HEK293 (cell line): ENCODE results near the gene CABP7.

ENCODE experiments used
- FEZF1 ChIP-seq: fragments of 450-650 bp; formaldehyde crosslinking; IDR thresholded peaks from 2 replicates; pipeline ENCODE4 v1.5.1; 2016; ENCODE audit warnings: missing biosample characterization, missing genetic modification characterization
- HIC1 ChIP-seq: fragments of 450-650 bp; formaldehyde crosslinking; IDR thresholded peaks from 2 replicates; pipeline ENCODE4 v1.5.1; 2016; ENCODE audit warnings: missing biosample characterization, missing genetic modification characterization
- KLF10 ChIP-seq: fragments of 450-650 bp; IDR thresholded peaks from 2 replicates; pipeline ENCODE4 v1.5.1; 2018; ENCODE audit warnings: missing biosample characterization, mild to moderate bottlenecking, missing genetic modification characterization
- KLF8 ChIP-seq: fragments of 450-650 bp; formaldehyde crosslinking; IDR thresholded peaks from 2 replicates; pipeline ENCODE4 v1.5.1; 2016; ENCODE audit warnings: missing biosample characterization, missing genetic modification characterization
- MYNN ChIP-seq: fragments of 450-650 bp; formaldehyde crosslinking; IDR thresholded peaks from 2 replicates; pipeline ENCODE4 v1.5.1; 2016; ENCODE audit warnings: missing biosample characterization, missing genetic modification characterization, borderline replicate concordance
- PRDM1 ChIP-seq: fragments of 450-650 bp; formaldehyde crosslinking; IDR thresholded peaks from 2 replicates; pipeline ENCODE4; 2016; ENCODE audit warnings: missing biosample characterization, missing genetic modification characterization
- PRDM4 ChIP-seq: fragments of 450-650 bp; formaldehyde crosslinking; IDR thresholded peaks from 2 replicates; pipeline ENCODE4 v1.5.1; 2017; ENCODE audit warnings: missing biosample characterization, missing genetic modification characterization
- RBAK ChIP-seq: fragments of 450-650 bp; formaldehyde crosslinking; IDR thresholded peaks from 2 replicates; pipeline ENCODE4 v1.5.1; 2016; ENCODE audit warnings: missing biosample characterization, missing genetic modification characterization
- SP2 ChIP-seq: fragments of 450-650 bp; formaldehyde crosslinking; IDR thresholded peaks from 2 replicates; pipeline ENCODE4 v1.5.1; 2016; ENCODE audit warnings: missing biosample characterization, missing genetic modification characterization
- SP3 ChIP-seq: fragments of 450-650 bp; formaldehyde crosslinking; IDR thresholded peaks from 2 replicates; pipeline ENCODE4 v1.5.1; 2016; ENCODE audit warnings: missing biosample characterization, missing genetic modification characterization
- ZBTB17 ChIP-seq: fragments of 450-650 bp; formaldehyde crosslinking; IDR thresholded peaks from 2 replicates; pipeline ENCODE4 v1.5.1; 2016; ENCODE audit warnings: missing biosample characterization, missing genetic modification characterization
- ZBTB21 ChIP-seq: fragments of 450-650 bp; formaldehyde crosslinking; IDR thresholded peaks from 2 replicates; pipeline ENCODE4 v1.5.1; 2017; ENCODE audit warnings: missing biosample characterization, missing genetic modification characterization
- ZBTB26 ChIP-seq: fragments of 450-650 bp; formaldehyde crosslinking; optimal IDR thresholded peaks from 2 replicates; pipeline ENCODE3; 2016; ENCODE audit warnings: missing biosample characterization, mild to moderate bottlenecking, missing genetic modification characterization
- ZBTB48 ChIP-seq: fragments of 450-650 bp; formaldehyde crosslinking; IDR thresholded peaks from 2 replicates; pipeline ENCODE4 v1.5.1; 2016; ENCODE audit warnings: missing biosample characterization, missing genetic modification characterization
- ZNF10 ChIP-seq: fragments of 450-650 bp; formaldehyde crosslinking; IDR thresholded peaks from 2 replicates; pipeline ENCODE4 v1.5.1; 2017; ENCODE audit warnings: missing biosample characterization, missing genetic modification characterization
- ZNF140 ChIP-seq: fragments of 450-650 bp; formaldehyde crosslinking; IDR thresholded peaks from 2 replicates; pipeline ENCODE4 v1.5.1; 2016; ENCODE audit warnings: missing biosample characterization, missing genetic modification characterization
- ZNF155 ChIP-seq: fragments of 450-650 bp; formaldehyde crosslinking; IDR thresholded peaks from 2 replicates; pipeline ENCODE4 v1.5.1; 2016; ENCODE audit warnings: missing biosample characterization, missing genetic modification characterization
- ZNF211 ChIP-seq: fragments of 450-650 bp; formaldehyde crosslinking; IDR thresholded peaks from 2 replicates; pipeline ENCODE4 v1.5.1; 2016; ENCODE audit warnings: low read depth, missing biosample characterization, missing genetic modification characterization
- ZNF214 ChIP-seq: fragments of 450-650 bp; formaldehyde crosslinking; IDR thresholded peaks from 2 replicates; pipeline ENCODE4 v1.5.1; 2017; ENCODE audit warnings: missing biosample characterization, mild to moderate bottlenecking, missing genetic modification characterization, borderline replicate concordance
- ZNF239 ChIP-seq: fragments of 450-650 bp; formaldehyde crosslinking; IDR thresholded peaks from 2 replicates; pipeline ENCODE4 v1.5.1; 2016; ENCODE audit warnings: missing biosample characterization, missing genetic modification characterization
- ZNF24 ChIP-seq: fragments of 450-650 bp; formaldehyde crosslinking; IDR thresholded peaks from 2 replicates; pipeline ENCODE4 v1.5.1; 2016; ENCODE audit warnings: missing biosample characterization, missing genetic modification characterization
- ZNF302 ChIP-seq: fragments of 450-650 bp; formaldehyde crosslinking; IDR thresholded peaks from 2 replicates; pipeline ENCODE4 v1.5.1; 2016; ENCODE audit warnings: missing biosample characterization, missing genetic modification characterization, low read depth
- ZNF335 ChIP-seq: fragments of 450-650 bp; formaldehyde crosslinking; conservative IDR thresholded peaks from 2 replicates; pipeline ENCODE4 v1.5.1; 2016; ENCODE audit warnings: missing biosample characterization, missing genetic modification characterization
- ZNF366 ChIP-seq: fragments of 450-650 bp; formaldehyde crosslinking; conservative IDR thresholded peaks from 2 replicates; pipeline ENCODE4 v1.5.1; 2016; ENCODE audit warnings: missing biosample characterization, missing genetic modification characterization
- ZNF391 ChIP-seq: fragments of 450-650 bp; formaldehyde crosslinking; IDR thresholded peaks from 2 replicates; pipeline ENCODE4 v1.5.1; 2016; ENCODE audit warnings: low read depth, missing biosample characterization, missing genetic modification characterization, borderline replicate concordance
- ZNF404 ChIP-seq: fragments of 450-650 bp; formaldehyde crosslinking; IDR thresholded peaks from 2 replicates; pipeline ENCODE4 v1.5.1; 2017; ENCODE audit warnings: missing biosample characterization, missing genetic modification characterization
- ZNF521 ChIP-seq: fragments of 450-650 bp; formaldehyde crosslinking; IDR thresholded peaks from 2 replicates; pipeline ENCODE4 v1.5.1; 2017; ENCODE audit warnings: missing biosample characterization, mild to moderate bottlenecking, missing genetic modification characterization
- ZNF530 ChIP-seq: fragments of 450-650 bp; formaldehyde crosslinking; IDR thresholded peaks from 2 replicates; pipeline ENCODE4 v1.5.1; 2016; ENCODE audit warnings: low read depth, missing biosample characterization, missing genetic modification characterization
- ZNF571 ChIP-seq: fragments of 450-650 bp; formaldehyde crosslinking; IDR thresholded peaks from 2 replicates; pipeline ENCODE4 v1.5.0; 2017; ENCODE audit warnings: missing biosample characterization, missing genetic modification characterization
- ZNF704 ChIP-seq: fragments of 450-650 bp; formaldehyde crosslinking; IDR thresholded peaks from 2 replicates; pipeline ENCODE4 v1.5.1; 2016; ENCODE audit warnings: missing biosample characterization, missing genetic modification characterization
- ZNF837 ChIP-seq: fragments of 450-650 bp; formaldehyde crosslinking; IDR thresholded peaks from 2 replicates; pipeline ENCODE4 v1.5.1; 2016; ENCODE audit warnings: missing biosample characterization, missing genetic modification characterization
- TF ChIP-seq, protein P1 (sequence below): sonication (generic); formaldehyde crosslinking; IDR thresholded peaks from 2 replicates; pipeline ENCODE4 v1.8.1; 2022; ENCODE audit warnings: mild to moderate bottlenecking, moderate library complexity, missing genetic modification reagents
- TF ChIP-seq, protein P2 (sequence below): fragments of 450-650 bp; formaldehyde crosslinking; IDR thresholded peaks from 2 replicates; pipeline ENCODE4 v1.5.1; 2016; ENCODE audit warnings: missing biosample characterization, missing genetic modification characterization

The CABP7 gene

GRCh38 chr22:29766632-29767170 lies 46.9 kb downstream of the CABP7 start, which contains the start of gene ZMAT5 (continued):
- no peak for TF ChIP-seq ZNF214 (tag by site-specific recombination)
- no peak for TF ChIP-seq FEZF1 (tag by site-specific recombination)
- no peak for TF ChIP-seq PRDM1 (tag by site-specific recombination)
- TF ChIP-seq ZNF10 (tag by site-specific recombination): no peak
- TF ChIP-seq SP3 (tag by site-specific recombination): peak; percentile 97
- TF ChIP-seq RBAK (tag by site-specific recombination): no peak
- TF ChIP-seq, protein P1, sequence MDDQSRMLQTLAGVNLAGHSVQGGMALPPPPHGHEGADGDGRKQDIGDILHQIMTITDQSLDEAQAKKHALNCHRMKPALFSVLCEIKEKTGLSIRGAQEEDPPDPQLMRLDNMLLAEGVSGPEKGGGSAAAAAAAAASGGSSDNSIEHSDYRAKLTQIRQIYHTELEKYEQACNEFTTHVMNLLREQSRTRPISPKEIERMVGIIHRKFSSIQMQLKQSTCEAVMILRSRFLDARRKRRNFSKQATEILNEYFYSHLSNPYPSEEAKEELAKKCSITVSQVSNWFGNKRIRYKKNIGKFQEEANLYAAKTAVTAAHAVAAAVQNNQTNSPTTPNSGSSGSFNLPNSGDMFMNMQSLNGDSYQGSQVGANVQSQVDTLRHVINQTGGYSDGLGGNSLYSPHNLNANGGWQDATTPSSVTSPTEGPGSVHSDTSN (CRISPR knock-in tag): no peak
- TF ChIP-seq PRDM4 (tag by site-specific recombination): no peak
- TF ChIP-seq ZNF521 (tag by site-specific recombination): no peak
- TF ChIP-seq, protein P2, sequence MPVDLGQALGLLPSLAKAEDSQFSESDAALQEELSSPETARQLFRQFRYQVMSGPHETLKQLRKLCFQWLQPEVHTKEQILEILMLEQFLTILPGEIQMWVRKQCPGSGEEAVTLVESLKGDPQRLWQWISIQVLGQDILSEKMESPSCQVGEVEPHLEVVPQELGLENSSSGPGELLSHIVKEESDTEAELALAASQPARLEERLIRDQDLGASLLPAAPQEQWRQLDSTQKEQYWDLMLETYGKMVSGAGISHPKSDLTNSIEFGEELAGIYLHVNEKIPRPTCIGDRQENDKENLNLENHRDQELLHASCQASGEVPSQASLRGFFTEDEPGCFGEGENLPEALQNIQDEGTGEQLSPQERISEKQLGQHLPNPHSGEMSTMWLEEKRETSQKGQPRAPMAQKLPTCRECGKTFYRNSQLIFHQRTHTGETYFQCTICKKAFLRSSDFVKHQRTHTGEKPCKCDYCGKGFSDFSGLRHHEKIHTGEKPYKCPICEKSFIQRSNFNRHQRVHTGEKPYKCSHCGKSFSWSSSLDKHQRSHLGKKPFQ (tag by site-specific recombination): no peak
- no peak for TF ChIP-seq ZNF140 (tag by site-specific recombination)
- no peak for TF ChIP-seq HIC1 (tag by site-specific recombination)
- TF ChIP-seq KLF10 (tag by site-specific recombination): no peak
- TF ChIP-seq ZNF404 (tag by site-specific recombination): no peak
- no peak for TF ChIP-seq ZNF155 (tag by site-specific recombination)
- no peak for TF ChIP-seq ZNF211 (tag by site-specific recombination)
- TF ChIP-seq ZBTB21 (tag by site-specific recombination): no peak
- TF ChIP-seq ZNF366 (tag by site-specific recombination): peak; percentile 69
- TF ChIP-seq ZBTB26: peak; percentile 31
- TF ChIP-seq ZNF239 (tag by site-specific recombination): no peak
- no peak for TF ChIP-seq ZNF530 (tag by site-specific recombination)
- TF ChIP-seq SP2 (tag by site-specific recombination): peak; percentile 81
- no peak for TF ChIP-seq ZNF571
- TF ChIP-seq ZNF837: no peak
- no peak for TF ChIP-seq ZNF302
- peak; percentile 71; the same call in 1 of the 2 replicates for TF ChIP-seq ZBTB48
- peak; percentile 85; the same call in 1 of the 2 replicates for TF ChIP-seq KLF8
- TF ChIP-seq ZNF391: no peak
- TF ChIP-seq MYNN (tag by site-specific recombination): no peak
- 0 out of 2 replicates have a peak, but pooled peaks have one; percentile 33 for TF ChIP-seq ZNF24 (tag by site-specific recombination)
- TF ChIP-seq ZNF704 (tag by site-specific recombination): no peak
- TF ChIP-seq ZBTB17 (tag by site-specific recombination): peak; percentile 98
- TF ChIP-seq ZNF335 (tag by site-specific recombination): peak; percentile 68
